Activated T-helper 1 cell treated with anti-CD3 and anti-CD28 coated beads, Interleukin-2, amount 50 U/mL, for 16 hours (primary cell): ENCODE measurements around the gene AIP.

ENCODE experiments used
- DNase-seq, 2 donors: peaks; one replicate each; pipeline ENCODE4 v3.0.0-alpha.2; 2020; ENCODE audit warnings: low read depth in 1 of 2, low spot score in 1 of 2

AIP gene

GRCh38 chr11:67525275-67525976 is 42.6 kb downstream of the AIP start:
- DNase-seq: no peak

- no peak for DNase-seq
Measured at GRCh38 chr11:67528376-67528775, 45.5 kb downstream of the AIP start.

- no peak for DNase-seq
Measured at GRCh38 chr11:67530282-67530592, 47.4 kb downstream of the AIP start.

GRCh38 chr11:67532889-67533288 is 50.1 kb downstream of the AIP start:
- DNase-seq: no peak

- no peak for DNase-seq
Measured at GRCh38 chr11:67534070-67534679, 51.3 kb downstream of the AIP start.

- no peak for DNase-seq
Measured at GRCh38 chr11:67535561-67535960, 52.7 kb downstream of the AIP start.

GRCh38 chr11:67538306-67538705 is 55.5 kb downstream of the AIP start:
- no peak for DNase-seq

GRCh38 chr11:67538823-67539505 is 56.1 kb downstream of the AIP start:
- DNase-seq: no peak

- no peak for DNase-seq
Measured at GRCh38 chr11:67539550-67539949, 56.7 kb downstream of the AIP start.
